Testis (tissue), 2 donors: ENCODE data around the gene LUZP1.

Source experiments
- CTCF ChIP-seq, 3 experiments: fragments of 450-650 bp in 2 of 3; fragments of 200-600 bp in 1 of 3; sonication (generic) in 1 of 3; IDR thresholded peaks; one replicate each; pipeline ENCODE4 v1.5.1; 2016 to 2019; ENCODE audit warnings: antibody characterized with exemption in 3 of 3, mild to moderate bottlenecking in 2 of 3, moderate library complexity in 1 of 3
- POLR2A ChIP-seq: fragments of 450-650 bp; IDR thresholded peaks from one replicate; pipeline ENCODE4 v1.6.1; 2017; ENCODE audit warnings: antibody characterized with exemption, mild to moderate bottlenecking, moderate library complexity

GRCh38 chr1:23057301-23057700, 111.4 kb downstream of the LUZP1 start:
- TF ChIP-seq POLR2A (no peak), CTCF (IDR thresholded peaks at IDR 0.05) (no peak)
